BE2C (cell line): ENCODE data around the gene DLG2.

ENCODE experiments used
- DNase-seq: peaks from one replicate; pipeline ENCODE4 v3.0.0-alpha.2; 2020
- H3K27me3 ChIP-seq: fragments of 250-450 bp; sonication (Bioruptor Pico); 2 replicates; pipeline ENCODE4 v1.5.1; 2020; ENCODE audit warnings: mild to moderate bottlenecking
- H3K36me3 ChIP-seq: fragments of 250-450 bp; sonication (Bioruptor Pico); 2 replicates; pipeline ENCODE4 v1.5.1; 2020; ENCODE audit warnings: mild to moderate bottlenecking
- H3K4me1 ChIP-seq: fragments of 250-450 bp; sonication (Bioruptor Pico); 2 replicates; pipeline ENCODE4 v1.5.1; 2020
- H3K4me3 ChIP-seq: 2 replicates; pipeline ENCODE4 v1.5.1; 2011; ENCODE audit warnings: low read depth, low read length
- H3K9me3 ChIP-seq: fragments of 250-450 bp; sonication (Bioruptor Pico); 2 replicates; pipeline ENCODE4 v1.5.1; 2020
- CTCF ChIP-seq: IDR thresholded peaks from 2 replicates; pipeline ENCODE4 v1.5.1; 2012; ENCODE audit warnings: mild to moderate bottlenecking, low read depth, low read length

The DLG2 gene

GRCh38 chr11:84389696-84390095, 1237.4 kb downstream of the DLG2 start:
- no peak for DNase-seq
- Histone ChIP-seq H3K4me3 (no peak overlapping the region), H3K9me3 (no peaks in the 10 kb centered on the region), H3K4me1 (no peaks in the 10 kb centered on the region), H3K36me3 (no peaks in the 10 kb centered on the region), H3K27me3 (no peaks in the 10 kb centered on the region)
- no peak for TF ChIP-seq CTCF

DNA sequence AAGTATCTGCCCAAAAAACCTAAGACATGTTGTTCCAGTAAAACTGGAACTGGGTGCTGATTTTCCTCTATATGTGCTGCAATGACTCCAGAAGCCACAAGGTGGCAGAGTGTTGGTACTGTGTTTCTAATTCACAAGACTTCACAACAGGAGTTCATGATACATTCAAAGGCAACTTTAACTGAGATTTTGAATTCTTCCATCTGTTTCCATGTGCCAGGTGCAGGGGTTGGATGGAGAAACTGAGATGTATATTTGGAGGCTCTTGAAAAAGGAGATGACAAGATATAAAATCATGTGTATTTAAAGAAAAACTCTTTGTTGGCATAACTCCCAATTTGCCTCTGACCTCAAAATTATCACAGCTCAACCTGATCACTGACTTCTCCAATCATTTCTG, 1242.4 kb downstream of the DLG2 start:
- DNase-seq: peak; percentile 56

GRCh38 chr11:84383576-84383975, 1243.6 kb downstream of the DLG2 start:
- Histone ChIP-seq H3K4me3 (no peak overlapping the region), H3K36me3 (no peaks in the 10 kb centered on the region), H3K4me1 (no peaks in the 10 kb centered on the region), H3K27me3 (no peaks in the 10 kb centered on the region), H3K9me3 (no peaks in the 10 kb centered on the region)
- no peak for TF ChIP-seq CTCF
- DNase-seq: no peak

More for the DNA sequence above, 1242.4 kb downstream of the DLG2 start:
- H3K36me3 ChIP-seq: no peaks in the 10 kb centered on the region
- no peaks in the 10 kb centered on the region for H3K9me3 ChIP-seq
- no peaks in the 10 kb centered on the region for H3K27me3 ChIP-seq
- no peaks in the 10 kb centered on the region for H3K4me1 ChIP-seq
- peak; percentile 94 for TF ChIP-seq CTCF
- no peak overlapping the region for H3K4me3 ChIP-seq

DNA sequence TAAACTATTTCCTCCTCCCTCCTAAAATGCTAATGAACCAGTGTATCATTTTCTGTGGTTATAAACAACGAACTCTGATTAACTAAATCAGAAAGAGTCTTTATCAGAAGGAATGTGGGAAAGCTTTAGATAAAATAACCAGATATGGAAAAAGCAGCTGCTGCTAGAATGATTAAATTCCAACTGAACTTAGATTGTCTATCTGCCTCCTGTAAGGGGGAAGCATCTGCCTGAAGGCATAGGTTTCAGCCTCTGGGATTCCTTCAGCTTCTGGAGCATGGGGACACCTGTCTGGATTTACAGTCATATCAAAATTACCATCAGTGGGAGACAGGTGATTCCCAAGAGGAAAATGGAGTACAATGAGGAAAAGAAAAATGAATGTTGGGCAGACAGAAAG, 1245.5 kb downstream of the DLG2 start:
- no peaks in the 10 kb centered on the region for H3K4me1 ChIP-seq
- TF ChIP-seq CTCF: no peak
- no peaks in the 10 kb centered on the region for H3K36me3 ChIP-seq
- no peaks in the 10 kb centered on the region for H3K9me3 ChIP-seq
- DNase-seq: no peak
- H3K27me3 ChIP-seq: no peaks in the 10 kb centered on the region
- no peak overlapping the region for H3K4me3 ChIP-seq

DNA sequence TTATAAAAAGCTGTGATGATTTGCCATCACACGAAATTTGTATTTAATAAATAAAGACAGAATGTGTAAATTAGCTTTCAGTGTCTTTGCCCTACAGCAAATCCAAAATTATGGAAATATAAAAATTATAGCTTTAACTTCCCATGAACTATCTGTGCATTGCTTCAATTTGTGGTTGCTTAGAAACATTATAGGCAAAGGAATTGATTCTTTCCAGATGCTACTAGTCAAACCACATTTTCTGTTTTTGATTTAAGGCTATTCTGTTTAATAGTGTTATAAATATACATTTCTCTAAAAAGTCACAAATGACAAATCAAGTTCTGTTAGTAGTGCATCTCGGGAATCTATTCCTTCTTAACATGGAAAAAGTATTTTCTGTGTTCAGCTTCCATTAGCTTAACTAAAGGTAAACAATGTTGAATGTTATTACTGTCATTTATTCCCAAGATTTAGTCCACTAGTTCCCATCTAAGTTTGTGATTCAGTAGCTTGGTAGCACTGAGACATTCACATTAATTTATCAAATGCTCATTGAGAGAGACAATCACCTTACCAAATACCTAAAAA, 1254.7 kb downstream of the DLG2 start:
- no peak for DNase-seq
- no peaks in the 10 kb centered on the region for H3K9me3 ChIP-seq
- no peaks in the 10 kb centered on the region for H3K27me3 ChIP-seq
- TF ChIP-seq CTCF: no peak
- H3K4me3 ChIP-seq: no peak overlapping the region
- H3K4me1 ChIP-seq: no peaks in the 10 kb centered on the region
- no peaks in the 10 kb centered on the region for H3K36me3 ChIP-seq

DNA sequence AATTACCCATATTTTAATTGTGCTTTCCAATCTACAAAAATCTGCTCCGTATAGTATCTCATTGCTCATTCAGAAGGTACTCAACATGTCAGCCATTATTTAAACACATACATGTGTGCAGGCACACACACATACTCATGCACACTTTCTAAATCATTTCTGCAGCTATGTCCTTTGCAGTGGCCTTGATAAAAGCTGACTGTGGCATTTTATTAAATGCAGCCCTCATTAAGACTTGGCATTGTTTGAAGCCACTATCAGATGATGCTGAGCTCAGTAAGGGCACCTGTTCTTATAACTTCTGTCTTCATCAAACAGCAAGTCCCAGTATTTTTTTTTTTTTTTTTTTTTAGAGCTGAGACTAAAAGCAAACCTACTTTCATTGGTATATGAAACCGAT, 1269.1 kb downstream of the DLG2 start:
- Histone ChIP-seq H3K4me1 (no peaks in the 10 kb centered on the region; the same call in 1 of the 2 replicates), H3K4me3 (no peak overlapping the region), H3K27me3 (no peaks in the 10 kb centered on the region), H3K9me3 (no peaks in the 10 kb centered on the region), H3K36me3 (no peaks in the 10 kb centered on the region)
- no peak for DNase-seq
- TF ChIP-seq CTCF: no peak
